ENCODE data around the gene AJAP1.

AJAP1 gene

DNA sequence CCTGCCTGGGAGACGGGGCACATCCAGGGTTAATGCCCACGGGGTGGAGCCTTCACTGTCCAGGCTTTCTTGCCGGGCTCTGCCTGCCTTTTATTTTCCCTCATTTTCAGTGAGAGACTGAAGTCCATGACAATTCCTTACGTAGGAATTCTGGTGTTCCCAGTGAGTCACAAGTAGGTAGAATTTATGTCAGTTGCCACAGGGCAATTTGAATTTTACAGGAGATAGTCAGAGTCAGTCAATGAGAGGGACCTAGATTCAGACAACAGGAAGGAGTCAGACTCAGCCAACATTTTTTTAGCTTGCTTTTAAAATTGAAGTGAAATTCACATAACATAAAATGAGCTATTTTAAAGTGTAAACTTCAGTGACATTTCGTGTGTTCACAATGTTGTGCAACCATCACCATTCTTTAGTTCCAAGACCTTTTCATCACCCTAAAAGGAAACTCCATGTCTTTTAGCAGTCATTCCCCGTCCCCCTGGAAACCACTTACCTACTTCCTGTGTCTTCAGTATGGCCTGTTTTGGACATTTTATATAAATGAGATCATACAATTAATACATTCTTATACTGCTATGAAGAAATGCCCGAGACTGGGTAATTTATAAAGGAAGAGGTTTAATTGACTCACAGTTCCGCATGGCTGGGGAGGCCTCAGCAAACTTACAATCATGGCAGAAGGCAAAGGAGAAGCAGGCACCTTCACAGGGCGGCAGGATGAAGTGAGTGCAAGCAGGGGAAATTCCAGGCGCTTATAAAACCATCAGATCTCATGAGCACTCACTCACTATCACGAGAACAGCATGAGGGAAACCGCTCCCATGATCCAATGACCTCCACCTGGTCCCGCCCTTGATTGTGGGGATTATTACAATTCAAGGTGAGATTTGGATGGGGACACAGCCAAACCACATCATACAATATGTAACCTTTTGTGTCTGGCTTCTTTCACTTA, 14.6 kb downstream of the AJAP1 start:
- no peak overlapping the region for H3K18ac ChIP-seq (ENCODE audit: low read length)
- no peaks in the 10 kb centered on the region for H3K27me3 ChIP-seq (ENCODE audit: insufficient read depth, low read length, poor library complexity)
- H3K79me1 ChIP-seq (ENCODE audit: low read length) = no peaks in the 10 kb centered on the region
- peak; percentile 25 for DNase-seq
- no peak overlapping the region for H3K9ac ChIP-seq (ENCODE audit: low read length)
- no peak overlapping the region for H3K27ac ChIP-seq (ENCODE audit: low read depth, low read length)
- no peak overlapping the region for H3K4me3 ChIP-seq (ENCODE audit: low read length)
- H3K36me3 ChIP-seq (ENCODE audit: control insufficient read depth, insufficient read depth, low read length) = no peaks in the 10 kb centered on the region
- no peak overlapping the region for H2BK120ac ChIP-seq (ENCODE audit: low read depth, low read length)
- no peak overlapping the region for H2BK5ac ChIP-seq (ENCODE audit: low read length)
- no peak overlapping the region for H3K4ac ChIP-seq (ENCODE audit: low read depth, low read length)
- H4K5ac ChIP-seq (ENCODE audit: low read length) = no peak overlapping the region
- H3K23ac ChIP-seq (ENCODE audit: low read length) = no peak overlapping the region
- H4K8ac ChIP-seq (ENCODE audit: low read depth, low read length) = no peak overlapping the region
- no CpG with 5 or more reads among the region's 13 CpGs for WGBS (ENCODE audit: extremely low coverage, insufficient coverage, low lambda C conversion rate)
- no peak overlapping the region for H3K56ac ChIP-seq (ENCODE audit: low read length)
- no peak overlapping the region for H2AK5ac ChIP-seq (ENCODE audit: low read length)
- H3K4me2 ChIP-seq (ENCODE audit: low read length) = no peak overlapping the region
- no peaks in the 10 kb centered on the region for H3K79me2 ChIP-seq (ENCODE audit: control insufficient read depth, insufficient read depth, low read length)
- H3K4me1 ChIP-seq (ENCODE audit: control insufficient read depth, low read depth, low read length) = no peaks in the 10 kb centered on the region
- no peak overlapping the region for H2BK15ac ChIP-seq (replicated peaks; ENCODE audit: low read depth)

DNA sequence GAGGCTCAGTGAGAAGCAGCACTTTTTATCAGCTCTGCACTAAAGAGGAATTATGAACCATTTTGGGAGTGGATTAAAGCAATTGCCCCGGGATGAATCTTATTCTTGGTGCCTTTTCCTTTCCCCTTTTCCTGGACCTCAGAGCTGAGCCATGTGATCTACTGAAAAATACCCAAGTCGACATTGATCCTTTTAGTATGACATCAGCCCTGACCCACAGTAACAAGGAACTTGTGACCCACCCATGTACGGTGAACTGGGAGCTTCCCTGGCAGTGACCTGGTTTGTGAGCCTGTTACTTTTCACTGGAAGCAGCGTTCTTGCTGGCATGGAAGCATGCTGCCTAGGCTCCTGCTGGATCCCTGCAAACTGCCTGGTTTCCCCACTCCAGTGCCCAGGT, 15.9 kb downstream of the AJAP1 start:
- no peak overlapping the region for H2BK120ac ChIP-seq (ENCODE audit: low read depth, low read length)
- no peaks in the 10 kb centered on the region for H3K79me2 ChIP-seq (ENCODE audit: control insufficient read depth, insufficient read depth, low read length)

DNA sequence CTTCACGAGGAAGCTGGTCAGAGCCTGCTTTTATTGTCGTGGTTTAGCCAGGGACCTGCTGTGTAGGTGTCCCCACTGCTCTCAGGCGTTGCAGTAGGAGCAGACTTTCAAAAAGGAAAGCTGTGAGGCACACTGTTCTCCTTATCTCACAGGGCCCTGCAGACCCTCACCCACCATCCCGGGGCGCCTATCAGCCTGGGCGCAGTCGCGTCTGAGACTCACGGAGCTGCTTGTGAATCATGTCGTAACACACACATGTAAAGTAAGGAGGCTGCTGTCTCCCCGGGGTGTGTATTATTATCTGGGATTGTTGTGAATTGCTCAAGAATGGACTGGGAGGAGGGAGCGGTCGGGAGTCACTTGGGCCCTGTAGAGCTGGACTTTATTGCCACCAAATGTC, 17.4 kb downstream of the AJAP1 start:
- H4K5ac ChIP-seq (ENCODE audit: low read length) = no peak overlapping the region
- H2BK120ac ChIP-seq (ENCODE audit: low read depth, low read length) = no peak overlapping the region
- H3K18ac ChIP-seq (ENCODE audit: low read length) = no peak overlapping the region
- H4K8ac ChIP-seq (ENCODE audit: low read depth, low read length) = no peak overlapping the region
- no peaks in the 10 kb centered on the region for H3K4me1 ChIP-seq (ENCODE audit: control insufficient read depth, low read depth, low read length)
- no peak for DNase-seq
- H3K4ac ChIP-seq (ENCODE audit: low read depth, low read length) = no peak overlapping the region
- WGBS (ENCODE audit: extremely low coverage, insufficient coverage, low lambda C conversion rate) = no CpG with 5 or more reads among the region's 13 CpGs
- no peak overlapping the region for H3K23ac ChIP-seq (ENCODE audit: low read length)
- H3K79me1 ChIP-seq (ENCODE audit: low read length) = no peaks in the 10 kb centered on the region
- H2BK5ac ChIP-seq (ENCODE audit: low read length) = no peak overlapping the region
- H3K9ac ChIP-seq (ENCODE audit: low read length) = no peak overlapping the region
- no peaks in the 10 kb centered on the region for H3K27me3 ChIP-seq (ENCODE audit: insufficient read depth, low read length, poor library complexity)
- no peak overlapping the region for H2BK15ac ChIP-seq (replicated peaks; ENCODE audit: low read depth)
- H3K4me3 ChIP-seq (ENCODE audit: low read length) = no peak overlapping the region
- no peaks in the 10 kb centered on the region for H3K36me3 ChIP-seq (ENCODE audit: control insufficient read depth, insufficient read depth, low read length)
- no peak overlapping the region for H2AK5ac ChIP-seq (ENCODE audit: low read length)
- no peak overlapping the region for H3K56ac ChIP-seq (ENCODE audit: low read length)
- no peak overlapping the region for H3K27ac ChIP-seq (ENCODE audit: low read depth, low read length)
- H3K4me2 ChIP-seq (ENCODE audit: low read length) = no peak overlapping the region
- H3K79me2 ChIP-seq (ENCODE audit: control insufficient read depth, insufficient read depth, low read length) = no peaks in the 10 kb centered on the region

More for the DNA sequence above, 15.9 kb downstream of the AJAP1 start:
- H3K36me3 ChIP-seq (ENCODE audit: control insufficient read depth, insufficient read depth, low read length) = no peaks in the 10 kb centered on the region
- no peaks in the 10 kb centered on the region for H3K4me1 ChIP-seq (ENCODE audit: control insufficient read depth, low read depth, low read length)
- DNase-seq = no peak
- no peak overlapping the region for H3K4me2 ChIP-seq (ENCODE audit: low read length)
- H3K9ac ChIP-seq (ENCODE audit: low read length) = no peak overlapping the region
- no peak overlapping the region for H4K8ac ChIP-seq (ENCODE audit: low read depth, low read length)
- H3K79me1 ChIP-seq (ENCODE audit: low read length) = no peaks in the 10 kb centered on the region
- no peak overlapping the region for H3K56ac ChIP-seq (ENCODE audit: low read length)
- H3K23ac ChIP-seq (ENCODE audit: low read length) = no peak overlapping the region
- H2BK5ac ChIP-seq (ENCODE audit: low read length) = no peak overlapping the region
- no peak overlapping the region for H2BK15ac ChIP-seq (replicated peaks; ENCODE audit: low read depth)
- H3K18ac ChIP-seq (ENCODE audit: low read length) = no peak overlapping the region
- no peaks in the 10 kb centered on the region for H3K27me3 ChIP-seq (ENCODE audit: insufficient read depth, low read length, poor library complexity)
- no peak overlapping the region for H2AK5ac ChIP-seq (ENCODE audit: low read length)
- H3K4ac ChIP-seq (ENCODE audit: low read depth, low read length) = no peak overlapping the region
- WGBS (ENCODE audit: extremely low coverage, insufficient coverage, low lambda C conversion rate) = no CpG with 5 or more reads among the region's 4 CpGs
- H4K5ac ChIP-seq (ENCODE audit: low read length) = no peak overlapping the region
- H3K4me3 ChIP-seq (ENCODE audit: low read length) = no peak overlapping the region
- H3K27ac ChIP-seq (ENCODE audit: low read depth, low read length) = no peak overlapping the region

GRCh38 chr1:4673494-4673893, 19.1 kb downstream of the AJAP1 start:
- H3K36me3 ChIP-seq (ENCODE audit: control insufficient read depth, insufficient read depth, low read length) = no peaks in the 10 kb centered on the region
- H2BK15ac ChIP-seq (replicated peaks; ENCODE audit: low read depth) = no peak overlapping the region
- no CpG with 5 or more reads among the region's 9 CpGs for WGBS (ENCODE audit: extremely low coverage, insufficient coverage, low lambda C conversion rate)

DNA sequence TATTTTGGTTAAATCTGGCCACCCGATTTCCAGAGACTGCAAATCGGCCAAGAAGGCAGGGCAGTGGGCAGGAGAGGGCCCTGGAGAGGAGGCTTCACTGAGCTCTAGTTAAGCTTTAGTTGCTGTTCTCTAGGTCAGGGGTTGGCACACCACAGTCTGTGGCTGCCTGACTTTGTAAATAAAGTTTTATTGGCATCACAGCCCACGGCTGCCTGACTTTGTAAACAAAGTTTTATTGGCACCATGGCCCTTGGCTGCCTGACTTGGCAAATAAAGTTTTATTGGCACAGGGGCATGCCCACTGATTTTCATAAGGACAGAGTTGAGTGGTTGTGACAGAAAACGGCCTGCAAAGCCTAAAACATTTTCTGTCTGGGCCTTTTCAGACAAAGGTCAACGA, 19.7 kb downstream of the AJAP1 start:
- Histone ChIP-seq H3K27ac (ENCODE audit: low read depth, low read length) (no peak overlapping the region), H3K23ac (ENCODE audit: low read length) (no peak overlapping the region), H4K5ac (ENCODE audit: low read length) (no peak overlapping the region), H3K4ac (ENCODE audit: low read depth, low read length) (no peak overlapping the region), H3K4me2 (ENCODE audit: low read length) (no peak overlapping the region), H3K56ac (ENCODE audit: low read length) (no peak overlapping the region), H3K27me3 (ENCODE audit: insufficient read depth, low read length, poor library complexity) (no peaks in the 10 kb centered on the region), H2BK15ac (replicated peaks; ENCODE audit: low read depth) (no peak overlapping the region), H2AK5ac (ENCODE audit: low read length) (no peak overlapping the region), H3K4me1 (ENCODE audit: control insufficient read depth, low read depth, low read length) (no peaks in the 10 kb centered on the region), H3K79me2 (ENCODE audit: control insufficient read depth, insufficient read depth, low read length) (no peaks in the 10 kb centered on the region), H3K18ac (ENCODE audit: low read length) (no peak overlapping the region), H2BK5ac (ENCODE audit: low read length) (no peak overlapping the region), H3K4me3 (ENCODE audit: low read length) (no peak overlapping the region), H4K8ac (ENCODE audit: low read depth, low read length) (no peak overlapping the region), H3K9ac (ENCODE audit: low read length) (no peak overlapping the region), H2BK120ac (ENCODE audit: low read depth, low read length) (no peak overlapping the region), H3K36me3 (ENCODE audit: control insufficient read depth, insufficient read depth, low read length) (no peaks in the 10 kb centered on the region), H3K79me1 (ENCODE audit: low read length) (no peaks in the 10 kb centered on the region)
- no CpG with 5 or more reads among the region's 5 CpGs for WGBS (ENCODE audit: extremely low coverage, insufficient coverage, low lambda C conversion rate)
- no peak for DNase-seq

More at GRCh38 chr1:4673494-4673893, 19.1 kb downstream of the AJAP1 start:
- H4K5ac ChIP-seq (ENCODE audit: low read length) = no peak overlapping the region
- H3K23ac ChIP-seq (ENCODE audit: low read length) = no peak overlapping the region
- no peak for DNase-seq
- H3K79me2 ChIP-seq (ENCODE audit: control insufficient read depth, insufficient read depth, low read length) = no peaks in the 10 kb centered on the region
- no peak overlapping the region for H3K27ac ChIP-seq (ENCODE audit: low read depth, low read length)
- H3K79me1 ChIP-seq (ENCODE audit: low read length) = no peaks in the 10 kb centered on the region
- H2BK120ac ChIP-seq (ENCODE audit: low read depth, low read length) = no peak overlapping the region
- H3K4me2 ChIP-seq (ENCODE audit: low read length) = no peak overlapping the region
- H3K27me3 ChIP-seq (ENCODE audit: insufficient read depth, low read length, poor library complexity) = no peaks in the 10 kb centered on the region
- no peak overlapping the region for H3K18ac ChIP-seq (ENCODE audit: low read length)
- H4K8ac ChIP-seq (ENCODE audit: low read depth, low read length) = no peak overlapping the region
- H3K4ac ChIP-seq (ENCODE audit: low read depth, low read length) = no peak overlapping the region
- no peaks in the 10 kb centered on the region for H3K4me1 ChIP-seq (ENCODE audit: control insufficient read depth, low read depth, low read length)
- H3K9ac ChIP-seq (ENCODE audit: low read length) = no peak overlapping the region
- H2AK5ac ChIP-seq (ENCODE audit: low read length) = no peak overlapping the region
- H3K4me3 ChIP-seq (ENCODE audit: low read length) = no peak overlapping the region
- no peak overlapping the region for H3K56ac ChIP-seq (ENCODE audit: low read length)
- H2BK5ac ChIP-seq (ENCODE audit: low read length) = no peak overlapping the region
